ENCODE measurements around the gene SLC35E1. TPM values are rescaled to one million over a fixed set of nuclear protein-coding genes. Genes with fewer than 3 reads are reported as not detected.

Gene SLC35E1
- total RNA-seq, 1 experiment from 2014 or later, result 35.8 TPM

- no peak for DNase-seq
- Histone ChIP-seq H3T11ph (ENCODE audit: low read length) (no peak overlapping the region), H3K79me2 (ENCODE audit: insufficient read depth, low read length) (peaks cover 44% of the 10 kb centered on the region; the same call in 1 of the 2 replicates), H3K18ac (ENCODE audit: insufficient read length, low read depth, low read length) (no peak overlapping the region), H3K9ac (ENCODE audit: extremely low read depth, insufficient read length, low read length) (no peak overlapping the region), H4K8ac (replicated peaks; ENCODE audit: insufficient read length, low read depth, low read length) (no peak overlapping the region), H2BK15ac (ENCODE audit: low read depth, low read length) (no peak overlapping the region), H3K23me2 (ENCODE audit: insufficient read length, low read depth, low read length, poor library complexity, severe bottlenecking) (no peaks in the 10 kb centered on the region), H2AFZ (ENCODE audit: low read length) (no peak overlapping the region), H3K23ac (ENCODE audit: insufficient read length, low read depth, low read length) (no peak overlapping the region), H4K91ac (ENCODE audit: insufficient read length, low read depth, low read length) (no peak overlapping the region), H2BK12ac (ENCODE audit: insufficient read length, low read depth, low read length) (no peak overlapping the region), H4K5ac (ENCODE audit: insufficient read length, low read depth, low read length) (no peak overlapping the region), H4K20me1 (ENCODE audit: control insufficient read depth, insufficient read depth, insufficient read length) (no peaks in the 10 kb centered on the region), H3K56ac (ENCODE audit: insufficient read length, low read depth, low read length) (no peak overlapping the region), H2BK120ac (ENCODE audit: low read depth, low read length, poor library complexity, severe bottlenecking) (no peak overlapping the region), H3K4me1 (ENCODE audit: insufficient read depth, low read length) (peaks cover 3% of the 10 kb centered on the region; the same call in 1 of the 2 replicates), H3K9me3 (ENCODE audit: control insufficient read depth, low read depth, low read length) (no peaks in the 10 kb centered on the region), H3K4me2 (ENCODE audit: insufficient read depth, insufficient read length, low read length) (no peak overlapping the region), H2BK5ac (ENCODE audit: insufficient read length, low read length) (no peak overlapping the region), H2BK20ac (ENCODE audit: low read depth, low read length, poor library complexity, severe bottlenecking) (no peak overlapping the region), H2AK5ac (ENCODE audit: insufficient read length, low read length) (no peak overlapping the region), H3K14ac (ENCODE audit: insufficient read depth, low read length) (no peak overlapping the region), H3K79me1 (ENCODE audit: insufficient read depth, low read depth, low read length, poor library complexity, severe bottlenecking) (peaks cover 19% of the 10 kb centered on the region), H3K27ac (ENCODE audit: insufficient read length, low read depth, low read length) (no peak overlapping the region), H3K4ac (ENCODE audit: low read depth, low read length) (no peak overlapping the region), H3K27me3 (ENCODE audit: insufficient read depth, low read length) (no peaks in the 10 kb centered on the region)
- no peak overlapping the region for H3K27ac Mint-ChIP-seq
- no peak for TF ChIP-seq CTCF (conservative IDR thresholded peaks at IDR 0.05)
- H3K4me3 Mint-ChIP-seq, result no peak overlapping the region
- no CpG with 5 or more reads among the region's 3 CpGs for WGBS (ENCODE audit: extremely low coverage, insufficient read length, low lambda C conversion rate)
- no peaks in the 10 kb centered on the region for H3K9me3 Mint-ChIP-seq
- H3K36me3 Mint-ChIP-seq (ENCODE audit: insufficient read depth in 1 of 3, low read depth in 3 of 3), result no peaks in the 10 kb centered on the region
- H3K4me1 Mint-ChIP-seq, result peaks cover 21 to 23% of the 10 kb centered on the region in 2 experiments
- H3K27me3 Mint-ChIP-seq (ENCODE audit: low read depth), result no peaks in the 10 kb centered on the region; the same call in 1 of the 2 replicates
Observed at GRCh38 chr19:16612636-16613035, 40.4 kb upstream of the SLC35E1 start.
